ENCODE data around the gene LACTB. TPM values are rescaled to one million over a fixed set of nuclear protein-coding genes. Genes with fewer than 3 reads are reported as not detected.
A peak's percentile ranks its signal among the peaks of the same experiment; 100 is the strongest.

The LACTB gene
- total and polyA plus RNA-seq, 2 donors (not counting 1 experiment from before 2014, with no cell fraction given) = 29.2 to 42.8 TPM

- Histone ChIP-seq H3K27ac (ENCODE audit: insufficient read depth, low read length) (peak overlapping the region; percentile 58), H3K9me3 (ENCODE audit: control insufficient read depth, insufficient read depth, low read depth, low read length) (no peaks in the 10 kb centered on the region), H3K79me2 (ENCODE audit: control insufficient read depth, insufficient read depth, low read length) (peaks cover 39% of the 10 kb centered on the region), H3K4me3 (replicated peaks in 1 of 4; ENCODE audit: control extremely low read depth in 1 of 4, insufficient read depth in 1 of 4, low read depth in 3 of 4, low read length in 4 of 4) (peak overlapping the region; percentile 52 to 84 (median 64)), H3K4me2 (ENCODE audit: extremely low read depth, insufficient read depth, low read length) (peak overlapping the region; percentile 92), H3K36me3 (ENCODE audit: control insufficient read depth, insufficient read depth, low read length) (no peaks in the 10 kb centered on the region), H3K4me1 (ENCODE audit: control insufficient read depth, extremely low read depth, insufficient read depth, low read length) (peaks cover 5% of the 10 kb centered on the region), H3K9ac (ENCODE audit: insufficient read depth, low read length) (no peak overlapping the region), H4K20me1 (ENCODE audit: control insufficient read depth, extremely low read depth, insufficient read depth, low read length) (no peaks in the 10 kb centered on the region), H2AFZ (ENCODE audit: low read length) (peak overlapping the region; percentile 93), H3K27me3 (ENCODE audit: control insufficient read depth, insufficient read depth, low read length) (no peaks in the 10 kb centered on the region)
- no peak for TF ChIP-seq EZH2 (IDR thresholded peaks at IDR 0.05; ENCODE audit: low read length, missing control alignments)
- TF ChIP-seq, protein P1, sequence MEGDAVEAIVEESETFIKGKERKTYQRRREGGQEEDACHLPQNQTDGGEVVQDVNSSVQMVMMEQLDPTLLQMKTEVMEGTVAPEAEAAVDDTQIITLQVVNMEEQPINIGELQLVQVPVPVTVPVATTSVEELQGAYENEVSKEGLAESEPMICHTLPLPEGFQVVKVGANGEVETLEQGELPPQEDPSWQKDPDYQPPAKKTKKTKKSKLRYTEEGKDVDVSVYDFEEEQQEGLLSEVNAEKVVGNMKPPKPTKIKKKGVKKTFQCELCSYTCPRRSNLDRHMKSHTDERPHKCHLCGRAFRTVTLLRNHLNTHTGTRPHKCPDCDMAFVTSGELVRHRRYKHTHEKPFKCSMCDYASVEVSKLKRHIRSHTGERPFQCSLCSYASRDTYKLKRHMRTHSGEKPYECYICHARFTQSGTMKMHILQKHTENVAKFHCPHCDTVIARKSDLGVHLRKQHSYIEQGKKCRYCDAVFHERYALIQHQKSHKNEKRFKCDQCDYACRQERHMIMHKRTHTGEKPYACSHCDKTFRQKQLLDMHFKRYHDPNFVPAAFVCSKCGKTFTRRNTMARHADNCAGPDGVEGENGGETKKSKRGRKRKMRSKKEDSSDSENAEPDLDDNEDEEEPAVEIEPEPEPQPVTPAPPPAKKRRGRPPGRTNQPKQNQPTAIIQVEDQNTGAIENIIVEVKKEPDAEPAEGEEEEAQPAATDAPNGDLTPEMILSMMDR (conservative IDR thresholded peaks at IDR 0.05 in 1 of 2, IDR thresholded peaks at IDR 0.05 in 1 of 2; ENCODE audit: low read depth in 1 of 2, low read length in 2 of 2) = no peak
- no peak for DNase-seq (ENCODE audit: low read depth in 2 of 2)
Observed at GRCh38 chr15:63188247-63188925, 66.7 kb downstream of the LACTB start.

DNA sequence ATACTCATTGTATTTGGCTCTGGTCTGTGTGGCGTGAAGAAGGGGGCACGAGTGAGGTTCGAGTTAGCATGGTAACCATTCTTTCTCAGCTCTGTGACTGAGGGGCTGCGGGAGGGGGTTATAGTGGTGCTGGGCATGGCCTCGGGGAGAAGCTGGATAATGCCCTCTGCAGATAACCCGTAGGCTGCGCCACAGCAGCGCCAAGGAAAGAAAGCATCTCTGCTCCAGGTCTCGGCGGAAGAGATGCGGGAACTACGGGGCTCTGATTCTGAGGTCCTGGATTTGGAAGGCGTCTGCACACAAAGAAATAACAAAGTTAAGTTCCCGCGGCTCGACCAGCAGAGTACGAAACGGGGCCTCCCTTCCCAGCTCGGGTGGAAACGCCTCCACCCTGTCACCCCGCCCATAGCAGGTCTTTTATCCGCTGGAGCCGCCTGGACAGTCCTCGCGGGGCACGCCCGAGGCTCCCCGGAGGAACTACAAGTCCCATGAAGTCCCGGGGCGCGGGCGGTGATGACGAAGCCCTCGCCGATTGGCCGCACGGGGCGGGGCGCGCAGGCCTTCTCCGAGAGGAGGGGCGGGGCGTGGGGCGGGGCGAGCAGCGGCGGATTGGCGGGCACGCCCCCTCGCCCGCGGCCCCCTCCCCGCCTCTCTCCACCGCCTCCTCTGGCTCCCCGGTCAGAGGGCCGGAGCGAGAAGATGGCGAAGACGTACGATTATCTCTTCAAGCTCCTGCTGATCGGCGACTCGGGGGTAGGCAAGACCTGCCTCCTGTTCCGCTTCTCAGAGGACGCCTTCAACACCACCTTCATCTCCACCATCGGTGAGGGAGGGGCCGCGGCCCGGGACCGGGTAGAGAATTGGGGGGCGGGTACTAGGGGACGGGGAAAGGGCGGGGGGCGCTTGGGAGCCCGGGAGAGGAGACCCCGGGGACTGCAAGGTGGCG, 67.5 kb downstream of the LACTB start, which contains the start of gene RAB8B:
Gene RAB8B, plus strand, starts transcription at position 681 of the 946 bp plus-strand sequence. Its CDS starts 19 bp downstream, at position 700.
- Histone ChIP-seq H3K9ac (ENCODE audit: insufficient read depth, low read length) (peak within 1 kb of the TSS; percentile 72), H3K79me2 (ENCODE audit: control insufficient read depth, insufficient read depth, low read length) (peaks cover 45% of the 10 kb centered on the region), H4K20me1 (ENCODE audit: control insufficient read depth, extremely low read depth, insufficient read depth, low read length) (no peaks in the 10 kb centered on the region), H3K27ac (ENCODE audit: insufficient read depth, low read length) (peak within 1 kb of the TSS; percentile 72), H2AFZ (ENCODE audit: low read length) (peak within 1 kb of the TSS; percentile 93), H3K27me3 (ENCODE audit: control insufficient read depth, insufficient read depth, low read length) (no peaks in the 10 kb centered on the region), H3K4me3 (replicated peaks in 1 of 4; ENCODE audit: control extremely low read depth in 1 of 4, insufficient read depth in 1 of 4, low read depth in 3 of 4, low read length in 4 of 4) (peak within 1 kb of the TSS; percentile 69 to 90 (median 87)), H3K36me3 (ENCODE audit: control insufficient read depth, insufficient read depth, low read length) (no peaks in the 10 kb centered on the region), H3K9me3 (ENCODE audit: control insufficient read depth, insufficient read depth, low read depth, low read length) (no peaks in the 10 kb centered on the region), H3K4me1 (ENCODE audit: control insufficient read depth, extremely low read depth, insufficient read depth, low read length) (peaks cover 7% of the 10 kb centered on the region), H3K4me2 (ENCODE audit: extremely low read depth, insufficient read depth, low read length) (peak within 1 kb of the TSS; percentile 92)
- DNase-seq (ENCODE audit: low read depth in 2 of 2) = peak; percentile 94 to 97
- TF ChIP-seq, protein P1 (conservative IDR thresholded peaks at IDR 0.05 in 1 of 2, IDR thresholded peaks at IDR 0.05 in 1 of 2; ENCODE audit: low read depth in 1 of 2, low read length in 2 of 2) = no peak
- TF ChIP-seq EZH2 (IDR thresholded peaks at IDR 0.05; ENCODE audit: low read length, missing control alignments) = no peak

Measured in fibroblast of lung (primary cell).